Esophagus squamous epithelium (tissue), 4 donors: Measurements from ENCODE around the gene STYXL1.
"Not testable (repeated sequence)": the region's sequence is repeated elsewhere in the genome, so short reads cannot be mapped to it uniquely, and the experiment has no call there.

Source experiments
- POLR2A ChIP-seq, 4 donors: fragments of 450-650 bp; IDR thresholded peaks; one replicate each; pipeline ENCODE4 v1.6.1; 2017; ENCODE audit warnings: antibody characterized with exemption in 4 of 4, mild to moderate bottlenecking in 4 of 4, moderate library complexity in 3 of 4
- TF ChIP-seq, protein P1 (sequence below), 6 experiments: fragments of 450-650 bp in 4 of 6; fragments of 200-600 bp in 2 of 6; sonication (generic) in 2 of 6; IDR thresholded peaks; one replicate each; pipeline ENCODE4 v1.5.1; 2016 to 2019; ENCODE audit warnings: antibody characterized with exemption in 6 of 6, mild to moderate bottlenecking in 4 of 6, moderate library complexity in 4 of 6

DNA sequence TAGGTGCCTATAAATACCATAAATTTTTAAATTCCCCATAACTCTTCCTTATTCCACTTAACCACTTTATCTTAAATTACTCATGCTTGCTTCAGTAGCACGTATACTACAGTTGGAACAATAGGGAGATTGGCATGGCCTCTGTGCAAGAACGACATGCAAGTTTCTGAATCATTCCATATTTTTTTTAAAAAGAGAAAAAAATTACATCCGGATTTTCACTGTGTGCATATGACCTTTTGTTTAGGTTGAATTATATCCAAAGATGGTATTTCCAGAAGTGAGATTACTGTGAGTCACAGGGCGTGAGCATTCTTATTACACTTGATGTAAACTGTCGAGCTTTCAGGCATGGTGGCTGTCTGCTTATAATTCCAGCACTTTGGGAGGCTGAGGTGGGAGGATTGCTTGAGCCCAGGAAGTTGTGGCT is 39.6 kb upstream of the STYXL1 start:
- TF ChIP-seq POLR2A (IDR thresholded peaks at IDR 0.05): not testable (repeated sequence)
- TF ChIP-seq, protein P1, sequence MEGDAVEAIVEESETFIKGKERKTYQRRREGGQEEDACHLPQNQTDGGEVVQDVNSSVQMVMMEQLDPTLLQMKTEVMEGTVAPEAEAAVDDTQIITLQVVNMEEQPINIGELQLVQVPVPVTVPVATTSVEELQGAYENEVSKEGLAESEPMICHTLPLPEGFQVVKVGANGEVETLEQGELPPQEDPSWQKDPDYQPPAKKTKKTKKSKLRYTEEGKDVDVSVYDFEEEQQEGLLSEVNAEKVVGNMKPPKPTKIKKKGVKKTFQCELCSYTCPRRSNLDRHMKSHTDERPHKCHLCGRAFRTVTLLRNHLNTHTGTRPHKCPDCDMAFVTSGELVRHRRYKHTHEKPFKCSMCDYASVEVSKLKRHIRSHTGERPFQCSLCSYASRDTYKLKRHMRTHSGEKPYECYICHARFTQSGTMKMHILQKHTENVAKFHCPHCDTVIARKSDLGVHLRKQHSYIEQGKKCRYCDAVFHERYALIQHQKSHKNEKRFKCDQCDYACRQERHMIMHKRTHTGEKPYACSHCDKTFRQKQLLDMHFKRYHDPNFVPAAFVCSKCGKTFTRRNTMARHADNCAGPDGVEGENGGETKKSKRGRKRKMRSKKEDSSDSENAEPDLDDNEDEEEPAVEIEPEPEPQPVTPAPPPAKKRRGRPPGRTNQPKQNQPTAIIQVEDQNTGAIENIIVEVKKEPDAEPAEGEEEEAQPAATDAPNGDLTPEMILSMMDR (IDR thresholded peaks at IDR 0.05): not testable (repeated sequence)
